Ectodermal cell (in vitro differentiated cells): ENCODE data around the gene HNRNPC.

Source experiments
- H3K27ac ChIP-seq: 2 replicates; pipeline ENCODE4 v1.7.0; 2013; ENCODE audit warnings: mild to moderate bottlenecking, low read depth, low read length; ENCODE audit not compliant: insufficient read depth, poor library complexity, severe bottlenecking
- H3K27me3 ChIP-seq: 2 replicates; pipeline ENCODE4 v1.7.0; 2013; ENCODE audit warnings: mild to moderate bottlenecking, low read length; ENCODE audit not compliant: insufficient read depth, control insufficient read depth, poor library complexity, severe bottlenecking
- H3K36me3 ChIP-seq: one replicate; pipeline ENCODE4 v1.7.0; 2013; ENCODE audit warnings: low read length; ENCODE audit not compliant: control insufficient read depth, insufficient read depth
- H3K4me1 ChIP-seq: one replicate; pipeline ENCODE4 v1.7.0; 2013; ENCODE audit warnings: low read length; ENCODE audit not compliant: control insufficient read depth, insufficient read depth
- H3K4me3 ChIP-seq: 2 replicates; pipeline ENCODE4 v1.7.0; 2013; ENCODE audit warnings: low read depth, low read length, control low read depth; ENCODE audit not compliant: insufficient read depth
- H3K9me3 ChIP-seq: 2 replicates; pipeline ENCODE4 v1.7.0; 2013; ENCODE audit warnings: mild to moderate bottlenecking, low read length, moderate library complexity; ENCODE audit not compliant: control insufficient read depth
- WGBS, 2 experiments: methylation state at CpG; one replicate each; pipeline ENCODE4 v1.1.7; 2013; ENCODE audit warnings: missing lambda C conversion rate in 2 of 2; 5-methylcytosine and 5-hydroxymethylcytosine counted together

HNRNPC gene

GRCh38 chr14:21248338-21248737 lies 20.9 kb downstream of the HNRNPC start:
- Histone ChIP-seq H3K27ac (no peak overlapping the region), H3K27me3 (no peaks in the 10 kb centered on the region), H3K36me3 (peaks cover 61% of the 10 kb centered on the region), H3K9me3 (no peaks in the 10 kb centered on the region), H3K4me3 (no peak overlapping the region), H3K4me1 (no peaks in the 10 kb centered on the region)
- WGBS, 2 experiments = 67 to 100% methylated on average over 1 of the region's 1 CpG

GRCh38 chr14:21245813-21246212 lies 23.4 kb downstream of the HNRNPC start:
- Histone ChIP-seq H3K27me3 (no peaks in the 10 kb centered on the region), H3K9me3 (no peaks in the 10 kb centered on the region), H3K4me3 (no peak overlapping the region), H3K27ac (no peak overlapping the region), H3K4me1 (no peaks in the 10 kb centered on the region), H3K36me3 (peaks cover 43% of the 10 kb centered on the region)
- WGBS, 2 experiments = 93 to 96% methylated on average over 7 of the region's 7 CpGs

- peaks cover 40% of the 10 kb centered on the region for H3K36me3 ChIP-seq
- H3K27me3 ChIP-seq = no peaks in the 10 kb centered on the region
- no peaks in the 10 kb centered on the region for H3K9me3 ChIP-seq
- no peaks in the 10 kb centered on the region for H3K4me1 ChIP-seq
- WGBS, 2 experiments = 93 to 95% methylated on average over 7 of the region's 7 CpGs
- H3K27ac ChIP-seq = no peak overlapping the region
- no peak overlapping the region for H3K4me3 ChIP-seq
Measured at GRCh38 chr14:21244544-21244943, 24.7 kb downstream of the HNRNPC start.

- H3K27me3 ChIP-seq = no peaks in the 10 kb centered on the region
- no peak overlapping the region for H3K4me3 ChIP-seq
- H3K27ac ChIP-seq = no peak overlapping the region
- peaks cover 29% of the 10 kb centered on the region for H3K36me3 ChIP-seq
- H3K9me3 ChIP-seq = no peaks in the 10 kb centered on the region
- 93 to 100% methylated on average over 1 of the region's 1 CpG for WGBS, 2 experiments
- no peaks in the 10 kb centered on the region for H3K4me1 ChIP-seq
Measured at GRCh38 chr14:21241218-21241819, 27.9 kb downstream of the HNRNPC start.

- Histone ChIP-seq H3K4me1 (no peaks in the 10 kb centered on the region), H3K27me3 (no peaks in the 10 kb centered on the region), H3K36me3 (peaks cover 24% of the 10 kb centered on the region), H3K9me3 (no peaks in the 10 kb centered on the region), H3K4me3 (no peak overlapping the region), H3K27ac (no peak overlapping the region)
- 90 to 100% methylated on average over 2 of the region's 2 CpGs for WGBS, 2 experiments
Measured at GRCh38 chr14:21240417-21240816, 28.8 kb downstream of the HNRNPC start.

- H3K27ac ChIP-seq = no peak overlapping the region
- no peaks in the 10 kb centered on the region for H3K4me1 ChIP-seq
- H3K9me3 ChIP-seq = no peaks in the 10 kb centered on the region
- H3K4me3 ChIP-seq = no peak overlapping the region
- WGBS, 2 experiments = 94 to 96% methylated on average over 11 of the region's 11 CpGs
- H3K36me3 ChIP-seq = peaks cover 26% of the 10 kb centered on the region
- H3K27me3 ChIP-seq = no peaks in the 10 kb centered on the region
Measured at GRCh38 chr14:21238823-21239518, 30.3 kb downstream of the HNRNPC start.

- Histone ChIP-seq H3K27ac (no peak overlapping the region), H3K4me1 (no peaks in the 10 kb centered on the region), H3K4me3 (no peak overlapping the region), H3K36me3 (peaks cover 38% of the 10 kb centered on the region), H3K27me3 (no peaks in the 10 kb centered on the region), H3K9me3 (no peaks in the 10 kb centered on the region)
- 94 to 100% methylated on average over 3 to 6 of the region's 6 CpGs for WGBS, 2 experiments
Measured at GRCh38 chr14:21236948-21237797, 32.1 kb downstream of the HNRNPC start.

GRCh38 chr14:21234112-21234511 lies 35.1 kb downstream of the HNRNPC start:
- H3K27me3 ChIP-seq = no peaks in the 10 kb centered on the region
- no peak overlapping the region for H3K27ac ChIP-seq
- peaks cover 51% of the 10 kb centered on the region for H3K36me3 ChIP-seq
- no peak overlapping the region for H3K4me3 ChIP-seq
- H3K9me3 ChIP-seq = no peaks in the 10 kb centered on the region
- 94 to 95% methylated on average over 4 to 5 of the region's 5 CpGs for WGBS, 2 experiments
- H3K4me1 ChIP-seq = no peaks in the 10 kb centered on the region

GRCh38 chr14:21233457-21234076 lies 35.7 kb downstream of the HNRNPC start:
- Histone ChIP-seq H3K27me3 (no peaks in the 10 kb centered on the region), H3K36me3 (peaks cover 51% of the 10 kb centered on the region), H3K9me3 (no peaks in the 10 kb centered on the region), H3K4me1 (no peaks in the 10 kb centered on the region), H3K4me3 (no peak overlapping the region), H3K27ac (no peak overlapping the region)
- 81 to 90% methylated on average over 8 of the region's 8 CpGs for WGBS, 2 experiments
